ENCODE results near the gene FHOD1. TPM values are rescaled to one million over a fixed set of nuclear protein-coding genes. Genes with fewer than 3 reads are reported as not detected.
A peak's percentile ranks its signal among the peaks of the same experiment; 100 is the strongest.

The FHOD1 gene
- total RNA-seq, 1 donor from 2014 or later: 50.4 TPM

GRCh38 chr16:67242138-67242730 lies 5.0 kb downstream of the FHOD1 start:
- intact Hi-C loops (cut with micrococcal nuclease): loop anchor here (10.0 kb wide), 1 partner anchor 563 kb away; the partner anchor contains the start of genes RANBP10 and TSNAXIP1
- Mint-ChIP-seq H3K36me3 (ENCODE audit: low read depth) (peaks cover 19% of the 10 kb centered on the region), H3K4me3 (no peak overlapping the region), H3K27me3 (no peaks in the 10 kb centered on the region), H3K9me3 (no peaks in the 10 kb centered on the region), H3K4me1 (peaks cover 27% of the 10 kb centered on the region), H3K27ac (peak overlapping the region; percentile 13)
- ChIA-PET POLR2A (interaction anchor here (0.5 to 7.7 kb wide), 4 partner anchors 10 to 263 kb away, joined by 3 to 120 read pairs (median 4); partner anchors contain the start of gene TMEM208), CTCF (no interaction called here)
- ATAC-seq (ENCODE audit: low read depth) (no peak), DNase-seq (no peak)
- TF ChIP-seq CTCF (IDR thresholded peaks at IDR 0.05): no peak

GRCh38 chr16:67241008-67241900 lies 6.0 kb downstream of the FHOD1 start:
- H3K36me3 Mint-ChIP-seq (ENCODE audit: low read depth): peaks cover 27% of the 10 kb centered on the region
- no peak for DNase-seq
- no peak overlapping the region for H3K4me3 Mint-ChIP-seq
- no peak for ATAC-seq (ENCODE audit: low read depth)
- POLR2A ChIA-PET: interaction anchor here (0.9 kb wide), 1 partner anchor 9 kb away, joined by 3 read pairs; no protein-coding TSS in a partner anchor
- CTCF ChIA-PET: no interaction called here
- H3K27me3 Mint-ChIP-seq: no peaks in the 10 kb centered on the region
- peaks cover 26% of the 10 kb centered on the region for H3K4me1 Mint-ChIP-seq
- H3K9me3 Mint-ChIP-seq: no peaks in the 10 kb centered on the region
- H3K27ac Mint-ChIP-seq: no peak overlapping the region
- intact Hi-C loops (cut with micrococcal nuclease): loop anchor here (10.0 kb wide), 1 partner anchor 564 kb away; the partner anchor contains the start of genes RANBP10 and TSNAXIP1
- no peak for TF ChIP-seq CTCF (IDR thresholded peaks at IDR 0.05)

GRCh38 chr16:67240506-67240905 lies 6.8 kb downstream of the FHOD1 start:
- ChIA-PET CTCF (no interaction called here), POLR2A (no interaction called here)
- DNase-seq (no peak), ATAC-seq (ENCODE audit: low read depth) (no peak)
- H3K27ac Mint-ChIP-seq: no peak overlapping the region
- H3K36me3 Mint-ChIP-seq (ENCODE audit: low read depth): peaks cover 32% of the 10 kb centered on the region
- no peak for TF ChIP-seq CTCF (IDR thresholded peaks at IDR 0.05)
- H3K4me3 Mint-ChIP-seq: no peak overlapping the region
- intact Hi-C loops (cut with micrococcal nuclease): loop anchor here (10.0 kb wide), 1 partner anchor 564 kb away; the partner anchor contains the start of genes RANBP10 and TSNAXIP1
- peaks cover 21% of the 10 kb centered on the region for H3K4me1 Mint-ChIP-seq
- H3K27me3 Mint-ChIP-seq: no peaks in the 10 kb centered on the region
- no peaks in the 10 kb centered on the region for H3K9me3 Mint-ChIP-seq

GRCh38 chr16:67238806-67239470 lies 8.3 kb downstream of the FHOD1 start:
- H3K36me3 Mint-ChIP-seq (ENCODE audit: low read depth): peaks cover 35% of the 10 kb centered on the region
- CTCF ChIA-PET: no interaction called here
- peaks cover 5% of the 10 kb centered on the region for H3K4me1 Mint-ChIP-seq
- POLR2A ChIA-PET: interaction anchor here (1.2 to 4.3 kb wide), 2 partner anchors 9 to 11 kb away, joined by 3 to 25 read pairs; partner anchors contain the start of genes FHOD1 and TMEM208
- no peak for TF ChIP-seq CTCF (IDR thresholded peaks at IDR 0.05)
- intact Hi-C loops (cut with micrococcal nuclease): no loop called here
- no peak for DNase-seq
- no peak for ATAC-seq (ENCODE audit: low read depth)
- H3K9me3 Mint-ChIP-seq: no peaks in the 10 kb centered on the region
- no peak overlapping the region for H3K27ac Mint-ChIP-seq
- no peaks in the 10 kb centered on the region for H3K27me3 Mint-ChIP-seq
- no peak overlapping the region for H3K4me3 Mint-ChIP-seq

All from activated B cell treated with CpG ODN at 0.5 μM for 24 hours (primary cell).